ENCODE measurements around the gene ITPR2.

Gene ITPR2

DNA sequence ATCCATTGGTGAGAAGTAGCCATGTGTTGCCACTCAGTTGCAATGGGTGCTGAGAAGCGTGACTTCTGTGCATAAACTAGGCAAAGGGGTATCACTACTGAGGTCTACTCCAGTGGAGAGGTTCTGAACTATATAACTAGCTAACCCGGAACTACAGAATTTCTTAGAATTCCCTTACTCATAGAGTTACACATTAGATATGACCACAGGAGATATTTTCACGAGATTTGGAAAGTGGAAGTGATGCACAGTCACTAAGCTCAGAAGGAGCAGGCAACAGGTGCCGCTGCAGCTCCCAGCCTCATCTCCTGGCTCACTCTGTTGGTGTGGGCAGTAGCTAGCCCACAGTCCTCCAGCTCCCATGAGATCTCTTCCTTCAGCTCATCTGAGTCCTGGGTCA lies 501.0 kb downstream of the ITPR2 start:
- ChIA-PET CTCF (no interaction called here), POLR2A (no interaction called here)
- TF ChIP-seq, protein P1, sequence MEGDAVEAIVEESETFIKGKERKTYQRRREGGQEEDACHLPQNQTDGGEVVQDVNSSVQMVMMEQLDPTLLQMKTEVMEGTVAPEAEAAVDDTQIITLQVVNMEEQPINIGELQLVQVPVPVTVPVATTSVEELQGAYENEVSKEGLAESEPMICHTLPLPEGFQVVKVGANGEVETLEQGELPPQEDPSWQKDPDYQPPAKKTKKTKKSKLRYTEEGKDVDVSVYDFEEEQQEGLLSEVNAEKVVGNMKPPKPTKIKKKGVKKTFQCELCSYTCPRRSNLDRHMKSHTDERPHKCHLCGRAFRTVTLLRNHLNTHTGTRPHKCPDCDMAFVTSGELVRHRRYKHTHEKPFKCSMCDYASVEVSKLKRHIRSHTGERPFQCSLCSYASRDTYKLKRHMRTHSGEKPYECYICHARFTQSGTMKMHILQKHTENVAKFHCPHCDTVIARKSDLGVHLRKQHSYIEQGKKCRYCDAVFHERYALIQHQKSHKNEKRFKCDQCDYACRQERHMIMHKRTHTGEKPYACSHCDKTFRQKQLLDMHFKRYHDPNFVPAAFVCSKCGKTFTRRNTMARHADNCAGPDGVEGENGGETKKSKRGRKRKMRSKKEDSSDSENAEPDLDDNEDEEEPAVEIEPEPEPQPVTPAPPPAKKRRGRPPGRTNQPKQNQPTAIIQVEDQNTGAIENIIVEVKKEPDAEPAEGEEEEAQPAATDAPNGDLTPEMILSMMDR (IDR thresholded peaks at IDR 0.05; ENCODE audit: control extremely low read depth, extremely low read depth, low read depth, missing control alignments) = no peak
- no peak for DNase-seq (ENCODE audit: extremely low spot score)

GRCh38 chr12:26331136-26331535 lies 501.9 kb downstream of the ITPR2 start:
- POLR2A ChIA-PET = no interaction called here
- CTCF ChIA-PET = no interaction called here
- no peak for DNase-seq (ENCODE audit: extremely low spot score)
- TF ChIP-seq, protein P1 (IDR thresholded peaks at IDR 0.05; ENCODE audit: control extremely low read depth, extremely low read depth, low read depth, missing control alignments) = no peak

- no peak for DNase-seq (ENCODE audit: extremely low spot score)
- ChIA-PET CTCF (interaction anchor here (1.4 to 2.9 kb wide), 3 partner anchors 10 to 106 kb away, joined by 3 to 11 read pairs (median 4); no protein-coding TSS in a partner anchor), POLR2A (no interaction called here)
- TF ChIP-seq, protein P1 (IDR thresholded peaks at IDR 0.05; ENCODE audit: control extremely low read depth, extremely low read depth, low read depth, missing control alignments) = no peak
Observed at GRCh38 chr12:26327975-26328644, 504.9 kb downstream of the ITPR2 start.

DNA sequence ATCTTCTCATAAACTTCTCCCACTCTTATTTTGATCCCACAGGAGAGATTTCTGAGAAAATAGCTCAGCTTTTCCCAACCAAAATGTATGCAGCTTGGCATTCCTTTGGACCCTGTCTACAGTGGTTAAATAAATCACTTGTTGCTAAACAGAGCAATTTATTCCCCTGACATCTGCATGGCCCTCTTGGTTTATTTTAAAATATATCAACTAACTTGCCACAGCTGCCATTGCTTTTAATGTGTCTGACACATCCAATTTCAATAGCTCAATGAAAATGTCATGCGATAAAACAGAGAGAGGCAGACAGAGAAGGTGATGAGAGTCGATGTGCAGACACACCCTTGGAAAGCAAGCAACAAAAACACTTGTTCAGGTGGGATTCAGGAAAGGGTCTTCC lies 509.3 kb downstream of the ITPR2 start:
- CTCF ChIA-PET = no interaction called here
- POLR2A ChIA-PET = interaction anchor here (0.7 kb wide), 1 partner anchor 445 kb away, joined by 3 read pairs; no protein-coding TSS in a partner anchor
- DNase-seq (ENCODE audit: extremely low spot score) = no peak
- TF ChIP-seq, protein P1 (IDR thresholded peaks at IDR 0.05; ENCODE audit: control extremely low read depth, extremely low read depth, low read depth, missing control alignments) = no peak

DNA sequence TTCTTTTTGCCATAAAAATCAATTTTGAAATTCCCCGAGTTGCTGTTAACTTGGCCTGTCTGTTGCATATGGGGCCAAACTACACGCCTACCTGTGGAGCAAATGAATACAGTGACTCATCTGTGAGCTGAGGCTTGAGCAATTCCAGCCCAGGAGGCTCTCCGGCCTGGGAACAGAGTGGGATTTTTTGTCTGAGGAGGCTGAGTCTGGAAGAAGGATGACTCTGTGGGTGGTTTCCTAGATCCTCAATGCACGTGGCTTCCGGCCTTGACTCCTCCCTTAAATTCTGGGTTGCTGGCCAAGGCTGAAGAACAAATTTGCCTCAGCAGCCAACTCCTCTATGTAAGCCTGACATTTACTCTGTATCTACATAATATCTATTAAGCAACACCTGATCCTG lies 513.5 kb downstream of the ITPR2 start:
- TF ChIP-seq, protein P1 (IDR thresholded peaks at IDR 0.05; ENCODE audit: control extremely low read depth, extremely low read depth, low read depth, missing control alignments) = no peak
- DNase-seq (ENCODE audit: extremely low spot score) = no peak
- ChIA-PET CTCF (interaction anchor here (1.8 to 3.0 kb wide), 2 partner anchors 9 to 18 kb away, joined by 5 to 11 read pairs; no protein-coding TSS in a partner anchor), POLR2A (no interaction called here)

DNA sequence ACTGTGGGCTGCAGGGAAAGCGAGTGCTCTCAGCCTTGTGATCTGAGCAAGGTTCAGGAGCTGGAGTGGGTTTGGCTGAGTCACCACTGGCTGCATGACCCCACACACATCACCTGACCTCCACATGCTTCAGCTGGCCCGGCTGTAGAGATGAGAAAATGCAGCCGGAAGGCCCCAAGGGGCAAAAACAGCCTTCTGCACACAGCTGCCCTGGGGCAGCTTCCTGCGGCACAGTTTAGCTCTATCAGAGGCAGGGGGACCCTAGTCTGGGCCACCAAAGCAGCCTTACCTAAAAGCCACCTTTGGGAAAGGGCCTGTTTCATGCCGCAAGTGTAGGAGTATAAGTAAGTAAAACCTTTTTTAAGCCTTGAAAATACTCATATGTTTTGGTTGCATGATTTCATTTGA lies 514.3 kb downstream of the ITPR2 start:
- peak; percentile 55 for DNase-seq (ENCODE audit: extremely low spot score)
- ChIA-PET CTCF (interaction anchor here (1.3 to 3.0 kb wide), 7 partner anchors 10 to 30 kb away, joined by 3 to 11 read pairs (median 5); no protein-coding TSS in a partner anchor), POLR2A (no interaction called here)
- TF ChIP-seq, protein P1 (IDR thresholded peaks at IDR 0.05; ENCODE audit: control extremely low read depth, extremely low read depth, low read depth, missing control alignments) = no peak

All from GM10248 (cell line).